Measurements from ENCODE around the gene LEMD2. TPM values are rescaled to one million over a fixed set of nuclear protein-coding genes. Genes with fewer than 3 reads are reported as not detected.

Gene LEMD2
- polyA plus RNA-seq, 3 donors = 11.4 to 59.5 (median 13.8) TPM

GRCh38 chr6:33819021-33819420 lies 30.1 kb upstream of the LEMD2 start:
- H3K27me3 Mint-ChIP-seq (ENCODE audit: low read depth in 3 of 3) = peaks cover 8 to 25% (median 10%) of the 10 kb centered on the region in 3 donors
- intact Hi-C loops (cut with micrococcal nuclease) = loop anchor here in 1 of 2 donors (5.0 kb wide), 1 partner anchor 42 kb away; no protein-coding TSS in a partner anchor
- H3K4me1 Mint-ChIP-seq = peaks cover 3% of the 10 kb centered on the region

GRCh38 chr6:33818293-33818692 lies 29.4 kb upstream of the LEMD2 start:
- WGBS (ENCODE audit: insufficient coverage) = 80% methylated on average over 1 of the region's 3 CpGs
- H4K20me1 ChIP-seq (ENCODE audit: insufficient read depth, low read length) = no peaks in the 10 kb centered on the region
- no peak overlapping the region for H3K9ac ChIP-seq (ENCODE audit: insufficient read depth, low read length, poor library complexity, severe bottlenecking)
- no peaks in the 10 kb centered on the region for H3K36me3 ChIP-seq (replicated peaks in 1 of 2; ENCODE audit: control insufficient read depth in 1 of 2, insufficient read depth in 2 of 2, low read length in 2 of 2)
- H3K9me3 ChIP-seq (replicated peaks in 1 of 2; ENCODE audit: control insufficient read depth in 1 of 2, insufficient read depth in 1 of 2, low read length in 2 of 2) = no peaks in the 10 kb centered on the region
- no peaks in the 10 kb centered on the region for H3K79me2 ChIP-seq (ENCODE audit: insufficient read depth, low read length)
- DNase-seq = no peak
- H2AFZ ChIP-seq (ENCODE audit: insufficient read depth, low read depth, low read length, poor library complexity, severe bottlenecking) = no peak overlapping the region
- intact Hi-C loops (cut with micrococcal nuclease) = loop anchor here in 1 of 2 donors (5.0 kb wide), 1 partner anchor 41 kb away; no protein-coding TSS in a partner anchor
- H3K4me3 ChIP-seq (replicated peaks in 1 of 3; ENCODE audit: low read depth in 2 of 3, low read length in 3 of 3) = no peak overlapping the region
- Mint-ChIP-seq H3K27me3 (ENCODE audit: low read depth in 3 of 3) (peaks cover 11 to 30% (median 16%) of the 10 kb centered on the region in 3 donors), H3K36me3 (no peaks in the 10 kb centered on the region), H3K4me3 (no peak overlapping the region), H3K27ac (no peak overlapping the region), H3K4me1 (peaks cover 3% of the 10 kb centered on the region), H3K9me3 (no peaks in the 10 kb centered on the region)
- H3K27me3 ChIP-seq (ENCODE audit: control insufficient read depth in 2 of 2, insufficient read depth in 2 of 2, low read length in 2 of 2) = peaks cover 0 to 3% of the 10 kb centered on the region in 2 donors
- H3K27ac ChIP-seq (ENCODE audit: low read depth in 1 of 2, low read length in 2 of 2) = no peak overlapping the region
- no peak for TF ChIP-seq CTCF (IDR thresholded peaks at IDR 0.05)
- H3K4me2 ChIP-seq (replicated peaks; ENCODE audit: extremely low read depth, low read length, poor library complexity, severe bottlenecking) = no peak overlapping the region
- H3K4me1 ChIP-seq (ENCODE audit: control insufficient read depth in 1 of 2, insufficient read depth in 2 of 2, low read length in 2 of 2) = no peaks in the 10 kb centered on the region

More at GRCh38 chr6:33819021-33819420, 30.1 kb upstream of the LEMD2 start:
- Histone ChIP-seq H3K36me3 (replicated peaks in 1 of 2; ENCODE audit: control insufficient read depth in 1 of 2, insufficient read depth in 2 of 2, low read length in 2 of 2) (no peaks in the 10 kb centered on the region), H2AFZ (ENCODE audit: insufficient read depth, low read depth, low read length, poor library complexity, severe bottlenecking) (no peak overlapping the region), H3K27ac (ENCODE audit: low read depth in 1 of 2, low read length in 2 of 2) (no peak overlapping the region), H3K4me3 (replicated peaks in 1 of 3; ENCODE audit: low read depth in 2 of 3, low read length in 3 of 3) (no peak overlapping the region), H3K9ac (ENCODE audit: insufficient read depth, low read length, poor library complexity, severe bottlenecking) (no peak overlapping the region), H3K27me3 (ENCODE audit: control insufficient read depth in 2 of 2, insufficient read depth in 2 of 2, low read length in 2 of 2) (peaks cover 0 to 3% of the 10 kb centered on the region in 2 donors), H3K4me2 (replicated peaks; ENCODE audit: extremely low read depth, low read length, poor library complexity, severe bottlenecking) (no peak overlapping the region), H3K4me1 (ENCODE audit: control insufficient read depth in 1 of 2, insufficient read depth in 2 of 2, low read length in 2 of 2) (no peaks in the 10 kb centered on the region), H3K9me3 (replicated peaks in 1 of 2; ENCODE audit: control insufficient read depth in 1 of 2, insufficient read depth in 1 of 2, low read length in 2 of 2) (no peaks in the 10 kb centered on the region), H4K20me1 (ENCODE audit: insufficient read depth, low read length) (no peaks in the 10 kb centered on the region), H3K79me2 (ENCODE audit: insufficient read depth, low read length) (no peaks in the 10 kb centered on the region)
- WGBS (ENCODE audit: insufficient coverage) = 88% methylated on average over 4 of the region's 4 CpGs
- TF ChIP-seq CTCF (IDR thresholded peaks at IDR 0.05) = no peak
- Mint-ChIP-seq H3K36me3 (no peaks in the 10 kb centered on the region), H3K27ac (no peak overlapping the region), H3K4me3 (no peak overlapping the region), H3K9me3 (no peaks in the 10 kb centered on the region)
- no peak for DNase-seq

Data from CD14-positive monocyte (primary cell).